ENCODE results near the gene ARFGAP1.
"Not testable (repeated sequence)": the region's sequence is repeated elsewhere in the genome, so short reads cannot be mapped to it uniquely, and the experiment has no call there.

ARFGAP1 gene

GRCh38 chr20:63305933-63306672 is 33.5 kb downstream of the ARFGAP1 start:
- DNase-seq (ENCODE audit: insufficient read length, low spot score); FAIRE-seq: not testable (repeated sequence)

DNA sequence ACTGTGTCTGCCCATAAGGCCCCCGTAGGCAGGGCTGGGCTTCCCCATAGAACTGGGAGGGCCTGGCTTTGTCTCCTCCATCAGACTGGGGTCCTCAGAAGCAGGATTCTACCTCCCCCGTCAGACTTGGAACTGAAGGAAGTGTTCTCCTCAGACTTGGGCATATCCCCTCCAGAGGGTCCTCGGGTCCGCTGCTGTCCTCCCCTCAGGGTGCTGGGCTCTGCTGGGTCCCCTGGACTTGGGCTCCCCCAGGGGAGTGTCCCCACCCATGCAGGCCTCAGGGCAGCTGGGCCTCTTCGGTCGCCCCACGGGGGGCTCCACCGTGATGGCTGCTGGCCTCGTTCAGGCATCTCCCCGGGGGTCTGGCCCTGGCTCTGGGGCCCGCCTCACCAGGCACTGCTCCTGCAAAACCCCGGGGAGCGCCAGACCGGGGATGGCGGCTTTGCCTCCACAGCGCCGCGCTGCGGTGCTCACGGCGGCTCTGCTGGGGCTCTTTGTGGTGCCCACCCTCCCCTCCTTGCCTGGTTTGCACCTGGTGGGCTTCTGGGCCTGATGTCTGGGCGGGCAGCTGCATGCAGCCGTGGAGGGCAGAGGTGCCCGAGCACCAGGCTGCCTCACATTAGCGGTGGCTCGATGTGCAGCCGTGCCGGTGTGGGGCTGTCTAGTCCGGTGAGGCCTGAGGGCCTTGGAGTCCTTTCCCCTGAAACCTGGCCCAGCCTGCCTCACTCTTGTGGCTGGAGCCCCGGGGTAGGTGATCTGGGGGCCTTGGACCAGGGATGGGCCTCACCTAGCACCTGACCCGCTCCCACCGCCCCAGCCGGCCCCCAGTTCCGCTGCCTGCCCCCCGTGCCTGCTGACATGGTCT is 34.3 kb downstream of the ARFGAP1 start:
- FAIRE-seq (no peak), DNase-seq (ENCODE audit: insufficient read length, low spot score) (no peak)

GRCh38 chr20:63307538-63308217 is 35.1 kb downstream of the ARFGAP1 start:
- FAIRE-seq (no peak), DNase-seq (ENCODE audit: insufficient read length, low spot score) (no peak)

- DNase-seq (ENCODE audit: insufficient read length, low spot score) (no peak), FAIRE-seq (no peak)
Observed at GRCh38 chr20:63308218-63308911, 35.8 kb downstream of the ARFGAP1 start.

- FAIRE-seq (no peak), DNase-seq (ENCODE audit: insufficient read length, low spot score) (no peak)
Observed at GRCh38 chr20:63309261-63310071, 36.9 kb downstream of the ARFGAP1 start.

GRCh38 chr20:63310265-63310991 is 37.8 kb downstream of the ARFGAP1 start:
- no peak for DNase-seq (ENCODE audit: insufficient read length, low spot score)
- FAIRE-seq = no peak

GRCh38 chr20:63311186-63311832 is 38.7 kb downstream of the ARFGAP1 start:
- FAIRE-seq (no peak), DNase-seq (ENCODE audit: insufficient read length, low spot score) (no peak)

GRCh38 chr20:63311833-63312243 is 39.2 kb downstream of the ARFGAP1 start:
- FAIRE-seq (no peak), DNase-seq (ENCODE audit: insufficient read length, low spot score) (no peak)

GRCh38 chr20:63312273-63312672 is 39.7 kb downstream of the ARFGAP1 start:
- FAIRE-seq (no peak), DNase-seq (ENCODE audit: insufficient read length, low spot score) (no peak)

DNA sequence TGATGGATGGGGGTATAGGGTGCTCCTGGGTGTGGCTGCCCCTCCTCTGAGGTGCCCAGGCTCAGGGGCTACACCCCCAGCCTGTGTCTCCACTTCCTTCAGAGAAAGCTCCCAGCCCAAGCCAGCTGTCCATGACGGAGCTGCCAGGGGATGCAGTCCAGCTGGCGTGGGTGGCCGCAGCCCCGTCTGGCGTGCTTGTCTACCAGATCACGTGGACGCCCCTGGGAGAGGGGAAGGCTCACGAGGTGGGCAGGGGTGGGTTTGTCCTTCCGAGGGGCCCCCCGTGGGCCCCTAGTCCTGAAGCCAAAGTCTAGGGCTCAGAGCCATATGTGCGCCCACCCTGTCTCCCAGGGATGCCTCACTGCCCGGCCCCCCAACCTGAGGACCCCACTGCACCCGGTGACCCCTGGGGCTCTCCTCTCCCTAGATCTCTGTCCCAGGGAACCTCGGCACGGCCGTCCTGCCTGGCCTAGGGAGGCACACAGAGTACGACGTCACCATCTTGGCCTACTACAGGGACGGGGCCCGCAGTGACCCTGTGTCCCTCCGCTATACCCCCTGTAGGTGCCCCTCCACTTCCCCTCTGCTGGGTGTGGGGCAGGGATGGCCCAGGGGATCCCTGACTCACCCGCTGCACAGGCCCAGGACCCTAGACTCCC is 40.2 kb downstream of the ARFGAP1 start:
- DNase-seq (ENCODE audit: insufficient read length, low spot score) (no peak), FAIRE-seq (no peak)

DNA sequence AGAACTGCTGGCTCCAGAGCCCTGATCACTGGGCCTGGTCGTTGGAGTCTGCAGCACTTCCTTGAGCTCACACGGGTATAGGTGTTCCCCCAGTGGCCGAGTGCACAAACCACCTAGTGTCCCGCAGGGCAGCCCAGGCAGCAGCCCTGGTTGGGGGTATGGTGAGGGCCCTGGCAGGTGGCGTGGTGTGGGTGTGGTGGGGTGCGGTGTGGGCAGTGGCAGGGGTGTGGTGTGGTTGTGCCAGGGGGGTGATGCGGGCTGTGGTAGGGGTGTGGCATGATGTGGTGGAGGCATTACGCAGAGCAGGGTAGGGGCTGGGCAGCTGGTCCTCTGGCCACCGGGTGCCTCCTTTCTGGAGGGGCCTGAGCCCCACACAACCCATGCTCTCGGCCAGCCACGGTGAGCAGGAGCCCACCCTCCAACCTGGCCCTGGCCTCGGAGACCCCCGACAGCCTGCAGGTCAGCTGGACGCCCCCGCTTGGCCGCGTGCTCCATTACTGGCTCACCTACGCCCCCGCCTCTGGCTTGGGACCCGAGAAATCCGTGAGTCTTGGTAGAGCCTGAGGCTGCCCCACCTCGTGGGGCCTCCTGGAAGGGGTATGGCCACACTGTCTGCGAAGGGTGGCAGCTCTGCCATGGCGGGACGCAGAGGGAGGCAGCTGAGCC is 40.9 kb downstream of the ARFGAP1 start:
- no peak for FAIRE-seq
- DNase-seq (ENCODE audit: insufficient read length, low spot score) = no peak

DNA sequence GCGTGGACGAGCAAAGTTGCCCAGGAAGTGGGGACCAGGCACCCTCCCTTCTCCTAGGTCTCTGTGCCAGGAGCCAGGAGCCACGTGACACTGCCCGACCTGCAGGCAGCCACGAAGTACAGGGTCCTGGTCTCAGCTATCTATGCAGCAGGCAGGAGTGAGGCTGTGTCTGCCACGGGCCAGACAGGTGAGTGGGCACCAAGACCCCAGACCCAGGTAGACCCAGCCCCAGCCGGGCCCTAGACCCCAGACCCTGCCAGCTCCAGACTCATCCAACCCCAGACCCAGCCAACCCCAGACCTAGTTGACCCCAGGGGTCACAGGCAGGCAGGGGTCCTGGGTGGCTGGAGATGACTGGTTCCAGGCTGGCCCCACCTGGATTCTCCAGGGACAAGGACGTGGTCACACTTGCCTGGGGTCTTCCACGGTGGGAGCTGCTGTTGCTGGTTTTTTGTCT is 41.4 kb downstream of the ARFGAP1 start:
- DNase-seq (ENCODE audit: insufficient read length, low spot score) = no peak
- FAIRE-seq = no peak

DNA sequence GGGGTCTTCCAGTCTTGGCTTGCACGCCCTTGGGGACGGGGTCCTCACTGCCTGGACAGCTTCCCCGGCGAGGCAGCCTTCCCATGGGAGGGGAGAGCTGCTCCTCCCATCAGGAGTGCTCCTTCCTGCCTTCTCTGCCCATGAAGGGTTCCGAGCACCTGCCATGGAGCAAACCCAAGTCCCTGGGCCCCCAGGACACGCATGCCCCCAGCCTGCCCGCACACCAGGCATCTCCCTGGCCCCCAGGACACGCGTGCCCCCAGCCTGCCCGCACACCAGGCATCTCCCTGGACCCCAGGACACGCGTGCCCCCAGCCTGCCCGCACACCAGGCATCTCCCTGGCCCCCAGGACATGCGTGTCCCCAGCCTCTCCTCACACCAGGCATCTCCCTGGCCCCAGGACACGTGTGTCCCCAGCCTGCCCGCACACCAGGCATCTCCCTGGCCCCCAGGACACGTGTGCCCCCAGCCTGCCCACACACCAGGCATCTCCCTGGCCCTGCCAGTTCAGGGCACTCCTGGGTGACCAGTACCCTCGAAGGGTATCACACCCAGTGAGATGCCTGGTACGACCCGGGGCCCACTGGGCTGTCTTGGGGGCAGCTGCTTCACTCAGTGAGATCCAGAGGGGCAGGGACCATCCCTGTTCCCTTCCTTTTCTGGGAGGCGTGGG is 42.1 kb downstream of the ARFGAP1 start:
- DNase-seq (ENCODE audit: insufficient read length, low spot score) (no peak), FAIRE-seq (no peak)

GRCh38 chr20:63315240-63315689 is 42.7 kb downstream of the ARFGAP1 start:
- DNase-seq (ENCODE audit: insufficient read length, low spot score) = no peak
- FAIRE-seq = no peak

- DNase-seq (ENCODE audit: insufficient read length, low spot score) = no peak
- no peak for FAIRE-seq
Observed at GRCh38 chr20:63315731-63316491, 43.3 kb downstream of the ARFGAP1 start.

DNA sequence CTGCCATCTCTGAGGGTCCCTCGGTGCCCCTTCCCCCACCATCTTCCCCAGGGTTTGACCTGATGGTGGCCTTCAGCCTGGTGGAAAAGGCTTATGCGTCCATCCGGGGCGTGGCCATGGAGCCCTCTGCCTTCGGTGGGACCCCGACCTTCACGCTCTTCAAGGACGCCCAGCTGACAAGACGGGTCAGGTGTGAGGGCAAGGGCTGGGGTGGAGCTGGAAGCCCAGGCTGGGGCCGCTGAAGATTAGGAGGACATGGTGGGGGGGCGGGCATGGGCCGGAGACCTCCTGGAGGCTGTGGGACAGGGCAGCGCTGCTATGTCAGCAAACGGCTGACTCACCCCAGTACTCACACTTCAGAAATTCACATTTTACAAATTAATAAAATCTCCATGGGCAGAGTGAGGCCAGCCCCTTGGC is 43.9 kb downstream of the ARFGAP1 start:
- FAIRE-seq (no peak), DNase-seq (ENCODE audit: insufficient read length, low spot score) (no peak)

All from GM19239 (cell line).